H1 (cell line): ENCODE measurements around the gene FHL1. TPM values are rescaled to one million over a fixed set of nuclear protein-coding genes. Genes with fewer than 3 reads are reported as not detected.

Experiments
- CTCF ChIA-PET: fragments of 300-600 bp; sonication (Branson Sonifier 250); formaldehyde crosslinking; loops from one replicate; lab custom pipeline; 2021; ENCODE audit not compliant: partially characterized antibody; lab: Charles Lee
- POLR2A ChIA-PET: fragments of 300-600 bp; sonication (Branson Sonifier 250); formaldehyde crosslinking; loops from one replicate; lab custom pipeline; 2021; ENCODE audit warnings: inconsistent platforms; ENCODE audit not compliant: partially characterized antibody; lab: Charles Lee
- DNase-seq, 2 experiments: peaks; one replicate each; pipeline versions ENCODE4 v3.0.0 to v3.0.0-alpha.2; 2010 to 2022; ENCODE audit warnings: low spot score in 2 of 2, low read depth in 1 of 2, mixed read lengths in 1 of 2
- FAIRE-seq: peaks from 2 replicates; lab custom pipeline; 2011; peaks lifted over from hg19 to GRCh38; lab: Jason Lieb, UNC
- H2AFZ ChIP-seq: 2 replicates; pipeline ENCODE4 v1.8.1; 2012; ENCODE audit warnings: low read length, inconsistent platforms
- H2AK5ac ChIP-seq: 2 replicates; pipeline ENCODE4 v1.6.1; 2013; ENCODE audit warnings: low read depth, low read length
- H2BK120ac ChIP-seq: replicated peaks from 2 replicates; pipeline ENCODE3; 2013; ENCODE audit warnings: low read depth, low read length, inconsistent platforms
- H2BK12ac ChIP-seq: 2 replicates; pipeline ENCODE4 v1.6.1; 2013; ENCODE audit warnings: low read depth, low read length
- H2BK15ac ChIP-seq: 2 replicates; pipeline ENCODE4 v1.6.1; 2013; ENCODE audit warnings: low read length
- H2BK20ac ChIP-seq: 2 replicates; pipeline ENCODE4 v1.6.1; 2013; ENCODE audit warnings: low read length
- H2BK5ac ChIP-seq: 2 replicates; pipeline ENCODE4 v1.6.1; 2013; ENCODE audit warnings: low read depth, low read length
- H3K14ac ChIP-seq: 2 replicates; pipeline ENCODE4 v1.6.1; 2013; ENCODE audit warnings: inconsistent platforms; ENCODE audit not compliant: insufficient read length
- H3K18ac ChIP-seq: 2 replicates; pipeline ENCODE4 v1.6.1; 2013; ENCODE audit warnings: low read length; ENCODE audit errors: extremely low read depth
- H3K23ac ChIP-seq: 2 replicates; pipeline ENCODE4 v1.6.1; 2013; ENCODE audit warnings: inconsistent platforms; ENCODE audit not compliant: insufficient read length
- H3K23me2 ChIP-seq: 2 replicates; pipeline ENCODE4 v1.6.1; 2013; ENCODE audit warnings: low read depth, low read length
- H3K27ac ChIP-seq: 2 replicates; pipeline ENCODE4 v1.6.1; 2011; ENCODE audit warnings: low read depth, low read length, inconsistent platforms
- H3K27me3 ChIP-seq, 4 experiments: replicated peaks in 1 of 4; 1 replicate in 1 of 4; 2 replicates in 3 of 4; pipeline versions ENCODE4 v1.6.1 to v1.8.1; 2011 to 2013; ENCODE audit warnings: low read length in 3 of 4, mild to moderate bottlenecking in 3 of 4, inconsistent platforms in 2 of 4, mixed read lengths in 2 of 4, moderate library complexity in 1 of 4; ENCODE audit not compliant: control insufficient read depth in 3 of 4, insufficient read depth in 3 of 4; ENCODE audit errors: extremely low read depth in 1 of 4
- H3K36me3 ChIP-seq, 4 experiments: 2 replicates each; pipeline versions ENCODE4 v1.6.1 to v1.8.1; 2011 to 2013; ENCODE audit warnings: mild to moderate bottlenecking in 4 of 4, low read length in 3 of 4, moderate library complexity in 2 of 4, control low read depth in 1 of 4, inconsistent platforms in 1 of 4; ENCODE audit not compliant: insufficient read depth in 4 of 4, control insufficient read depth in 2 of 4
- H3K4ac ChIP-seq: replicated peaks from 2 replicates; pipeline ENCODE3; 2013; ENCODE audit warnings: low read length, low read depth, mixed read lengths, inconsistent platforms; ENCODE audit not compliant: insufficient read length
- H3K4me1 ChIP-seq, 4 experiments: replicated peaks in 1 of 4; 1 replicate in 1 of 4; 2 replicates in 3 of 4; pipeline versions ENCODE4 v1.6.1 to v1.8.1; 2011 to 2013; ENCODE audit warnings: low read length in 3 of 4, inconsistent platforms in 2 of 4, mixed read lengths in 1 of 4; ENCODE audit not compliant: insufficient read depth in 4 of 4, control insufficient read depth in 3 of 4
- H3K4me2 ChIP-seq, 2 experiments: 2 replicates each; pipeline versions ENCODE4 v1.6.1 to v1.8.1; 2011 to 2013; ENCODE audit warnings: low read depth in 2 of 2, low read length in 2 of 2, control low read depth in 1 of 2, inconsistent platforms in 1 of 2, mild to moderate bottlenecking in 1 of 2; ENCODE audit not compliant: insufficient read depth in 1 of 2
- H3K4me3 ChIP-seq, 4 experiments: fragments of 200-600, 300-600 bp in 1 of 4; sonication (generic), shearing (Covaris generic), sonication (Bioruptor Twin) in 1 of 4; 2 replicates each; pipeline versions ENCODE4 v1.5.1 to v1.8.1; 2011 to 2016; ENCODE audit warnings: low read length in 4 of 4, low read depth in 3 of 4, control low read depth in 2 of 4, inconsistent platforms in 2 of 4, mild to moderate bottlenecking in 2 of 4, mixed read lengths in 1 of 4, moderate library complexity in 1 of 4; ENCODE audit not compliant: insufficient read depth in 2 of 4; ENCODE audit errors: extremely low read depth in 1 of 4
- H3K56ac ChIP-seq: replicated peaks from 2 replicates; pipeline ENCODE3; 2013; ENCODE audit warnings: low read depth, mild to moderate bottlenecking, mixed read lengths, low read length, inconsistent platforms; ENCODE audit not compliant: insufficient read length
- H3K79me1 ChIP-seq: 2 replicates; pipeline ENCODE4 v1.6.1; 2013; ENCODE audit warnings: low read depth, low read length, control low read depth
- H3K79me2 ChIP-seq, 2 experiments: 2 replicates each; pipeline versions ENCODE4 v1.6.1 to v1.8.1; 2012 to 2013; ENCODE audit warnings: low read length in 2 of 2, mild to moderate bottlenecking in 2 of 2, inconsistent platforms in 1 of 2; ENCODE audit not compliant: insufficient read depth in 2 of 2, control insufficient read depth in 1 of 2
- H3K9ac ChIP-seq, 4 experiments: replicated peaks in 1 of 4; 1 replicate in 1 of 4; 2 replicates in 3 of 4; pipeline versions ENCODE4 v1.6.1 to v1.8.1; 2011 to 2013; ENCODE audit warnings: low read depth in 3 of 4, low read length in 3 of 4, control low read depth in 2 of 4, mild to moderate bottlenecking in 2 of 4, moderate library complexity in 2 of 4, inconsistent platforms in 1 of 4; ENCODE audit errors: extremely low read depth in 1 of 4
- H3K9me3 ChIP-seq, 2 experiments: 2 replicates each; pipeline versions ENCODE4 v1.6.1 to v1.8.1; 2012 to 2013; ENCODE audit warnings: mild to moderate bottlenecking in 2 of 2, moderate library complexity in 2 of 2, control low read depth in 1 of 2, inconsistent platforms in 1 of 2, low read depth in 1 of 2, low read length in 1 of 2, mixed read lengths in 1 of 2; ENCODE audit not compliant: insufficient read depth in 2 of 2
- H4K20me1 ChIP-seq, 2 experiments: replicated peaks in 1 of 2; 2 replicates each; pipeline versions ENCODE3 to v1.8.1; 2011 to 2013; ENCODE audit warnings: inconsistent platforms in 2 of 2, low read length in 2 of 2, mild to moderate bottlenecking in 1 of 2; ENCODE audit not compliant: insufficient read depth in 2 of 2, control insufficient read depth in 1 of 2
- H4K5ac ChIP-seq: 2 replicates; pipeline ENCODE4 v1.6.1; 2013; ENCODE audit warnings: low read length, low read depth, mixed read lengths, inconsistent platforms; ENCODE audit not compliant: insufficient read length
- H4K8ac ChIP-seq: 2 replicates; pipeline ENCODE4 v1.8.0; 2013; ENCODE audit warnings: mild to moderate bottlenecking, moderate library complexity, low read length, inconsistent platforms; ENCODE audit not compliant: insufficient read depth; ENCODE audit errors: extremely low read depth
- H4K91ac ChIP-seq: replicated peaks from 2 replicates; pipeline ENCODE3; 2013; ENCODE audit warnings: low read length, mixed read lengths, inconsistent platforms; ENCODE audit not compliant: insufficient read length
- FOSL1 ChIP-seq: IDR thresholded peaks from 2 replicates; pipeline ENCODE4 v1.6.1; 2011; ENCODE audit warnings: mild to moderate bottlenecking, low read depth, low read length, moderate library complexity; ENCODE audit not compliant: insufficient read depth
- POLR2AphosphoS5 ChIP-seq: IDR thresholded peaks from 2 replicates; pipeline ENCODE4 v1.6.1; 2011; ENCODE audit warnings: low read depth, low read length
- WGBS, 2 experiments: shearing (Covaris generic) in 1 of 2; methylation state at CpG; one replicate each; pipeline versions ENCODE4 v1.1.6 to v1.1.7; 2013 to 2015; ENCODE audit warnings: low lambda C conversion rate in 2 of 2, mixed read lengths in 2 of 2, inconsistent platforms in 1 of 2, low coverage in 1 of 2, missing lambda C conversion rate in 1 of 2; ENCODE audit not compliant: insufficient replicate concordance in 2 of 2, insufficient coverage in 1 of 2, insufficient read length in 1 of 2; ENCODE audit errors: extremely low coverage in 1 of 2, missing lambda C conversion rate in 1 of 2; 5-methylcytosine and 5-hydroxymethylcytosine counted together
- polyA plus RNA-seq, 7 experiments: library from polyadenylated mRNA; depleted of rRNA in 3 of 7; stranded (reverse) in 5 of 7; unstranded in 2 of 7; fragments of >200 nt in 5 of 7; fragments of 200-250 nt in 2 of 7; gene quantifications; 1 replicate in 5 of 7; 2 replicates in 1 of 7; 4 replicates in 1 of 7; pipeline versions ENCODE4 v1.2.1 to v1.2.3, GENCODE V29; 2011 to 2013; ENCODE audit warnings: missing spikeins in 2 of 7, mixed read lengths in 2 of 7
- total RNA-seq: library from RNA; stranded (reverse); fragmentation: NEBNext Ultra II Directional; extraction: Animal tissue kit (Norgen Biotek cat#: 25700); gene quantifications from 2 replicates; pipeline ENCODE4 v1.2.1, GENCODE V29; 2021

Gene FHL1
- total and polyA plus RNA-seq, 2 of the 8 experiments (the other 6 are each of a cell fraction or from before 2014, with no cell fraction given): 45.0 to 56.5 TPM

DNA sequence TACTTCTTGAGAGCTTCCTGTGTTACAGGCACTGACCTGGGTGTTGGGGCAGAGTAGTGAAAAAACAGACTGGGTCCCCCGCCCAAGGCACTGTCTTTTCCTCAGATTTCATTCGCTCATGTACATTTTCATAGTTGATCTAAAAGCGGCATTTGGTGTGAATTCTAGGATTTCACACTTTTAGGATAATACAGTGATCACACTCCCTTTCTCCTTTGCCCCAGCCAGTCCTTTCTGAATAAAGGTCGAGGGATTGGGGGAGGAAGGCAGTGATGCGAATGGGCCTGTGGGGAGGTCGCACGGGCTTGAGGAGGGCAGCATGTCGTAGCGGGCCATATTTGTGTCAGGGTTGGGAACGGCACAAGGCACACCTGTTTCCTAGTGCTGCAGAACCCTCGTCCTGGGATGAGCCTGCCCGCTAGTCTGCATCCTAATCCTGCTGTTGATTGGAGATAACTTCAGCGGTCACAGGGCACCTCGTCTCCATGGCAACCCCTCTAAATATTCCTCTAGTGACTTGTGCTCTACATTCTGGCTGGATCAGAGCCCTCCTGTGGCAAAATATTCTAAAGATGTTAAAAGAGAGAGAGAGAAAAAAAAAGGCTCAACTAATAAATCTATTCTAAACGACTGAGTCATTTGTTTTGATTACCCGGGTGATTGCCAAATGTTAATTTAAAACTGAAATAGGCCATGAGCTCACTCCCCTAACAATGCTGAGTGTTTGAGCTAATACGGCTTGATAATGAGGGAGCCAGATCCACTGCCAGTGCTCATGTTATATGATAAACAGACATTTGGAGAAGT is 21.8 kb downstream of the FHL1 start:
- Histone ChIP-seq H3K4me1 (peaks cover 0 to 5% (median 3%) of the 10 kb centered on the region in 4 experiments; a peak in 4 of 7 replicates), H2BK12ac (no peak overlapping the region; the same call in 1 of the 2 replicates), H4K8ac (no peak overlapping the region; the same call in 1 of the 2 replicates), H2BK120ac (no peak overlapping the region), H3K9me3 (no peaks in the 10 kb centered on the region), H3K14ac (no peak overlapping the region), H3K23me2 (no peaks in the 10 kb centered on the region), H3K56ac (no peak overlapping the region), H3K79me1 (no peaks in the 10 kb centered on the region), H3K27me3 (no peaks in the 10 kb centered on the region), H2BK5ac (no peak overlapping the region), H2BK20ac (no peak overlapping the region), H2AK5ac (no peak overlapping the region), H3K27ac (no peak overlapping the region), H3K18ac (no peak overlapping the region; the same call in 1 of the 2 replicates), H2BK15ac (no peak overlapping the region), H4K91ac (no peak overlapping the region), H3K23ac (no peak overlapping the region), H3K36me3 (no peaks in the 10 kb centered on the region), H3K4me3 (no peak overlapping the region), H2AFZ (no peak overlapping the region), H4K20me1 (peaks cover 3 to 4% of the 10 kb centered on the region in 2 experiments)
- peak; percentile 78 for FAIRE-seq
- CTCF ChIA-PET: interaction anchor here (0.6 to 1.2 kb wide), 2 partner anchors 13 to 140 kb away, joined by 3 read pairs; no protein-coding TSS in a partner anchor
- TF ChIP-seq FOSL1 (no peak), POLR2AphosphoS5 (peak; percentile 42; the same call in 1 of the 2 replicates)
- TF ChIP-seq, all 59 proteins: peak for 1
- Histone ChIP-seq H3K9ac (no peak overlapping the region), H3K4ac (no peak overlapping the region), H3K4me2 (0 out of 4 replicates have a peak overlapping the region, but pooled peaks have one; percentile 7 to 21), H3K79me2 (peaks cover 0 to 12% of the 10 kb centered on the region in 2 experiments; a peak in 2 of 4 replicates), H4K5ac (no peak overlapping the region)
- POLR2A ChIA-PET: no interaction called here
- 47% methylated on average over 12 of the region's 17 CpGs; no CpG with 5 or more reads in 1 of the 2 experiments for WGBS, 2 experiments
- peak; percentile 19 to 43 for DNase-seq
